GM23248 (cell line): ENCODE measurements around the gene KDF1. TPM values are rescaled to one million over a fixed set of nuclear protein-coding genes. Genes with fewer than 3 reads are reported as not detected.
A peak's percentile ranks its signal among the peaks of the same experiment; 100 is the strongest.
"Not testable (repeated sequence)": the region's sequence is repeated elsewhere in the genome, so short reads cannot be mapped to it uniquely, and the experiment has no call there.

ENCODE experiments used
- DNase-seq: peaks from one replicate; pipeline ENCODE4 v3.0.0-alpha.2; 2015
- H2AFZ ChIP-seq: fragments of 200-600 bp; sonication (generic); 2 replicates; pipeline ENCODE4 v1.6.1; 2016; ENCODE audit warnings: antibody characterized with exemption
- H3F3A ChIP-seq: fragments of 200-600 bp; sonication (generic); 2 replicates; pipeline ENCODE4 v1.6.1; 2016; ENCODE audit warnings: mild to moderate bottlenecking, antibody characterized with exemption, mixed run types; ENCODE audit not compliant: insufficient read depth
- H3K27ac ChIP-seq: fragments of 200-600 bp; sonication (generic); 2 replicates; pipeline ENCODE4 v1.5.1; 2016; ENCODE audit warnings: mild to moderate bottlenecking
- H3K27me3 ChIP-seq: fragments of 200-600 bp; sonication (generic); replicated peaks from 2 replicates; pipeline ENCODE4 v1.6.1; 2016; ENCODE audit warnings: mild to moderate bottlenecking; ENCODE audit not compliant: insufficient read depth
- H3K36me3 ChIP-seq: fragments of 200-600 bp; sonication (generic); 2 replicates; pipeline ENCODE4 v1.6.1; 2016; ENCODE audit warnings: low read depth, mild to moderate bottlenecking
- H3K4me1 ChIP-seq: fragments of 200-600 bp; sonication (generic); 2 replicates; pipeline ENCODE4 v1.6.1; 2016; ENCODE audit warnings: mild to moderate bottlenecking; ENCODE audit not compliant: insufficient read depth
- H3K4me2 ChIP-seq: fragments of 200-600 bp; sonication (generic); one replicate; pipeline ENCODE4 v1.6.1; 2016; ENCODE audit warnings: mild to moderate bottlenecking; ENCODE audit not compliant: unreplicated experiment
- H3K4me3 ChIP-seq: fragments of 200-600 bp; sonication (generic); 2 replicates; pipeline ENCODE4 v1.5.1; 2016; ENCODE audit warnings: mild to moderate bottlenecking
- H3K79me2 ChIP-seq: fragments of 200-600 bp; sonication (generic); 2 replicates; pipeline ENCODE4 v1.6.1; 2016; ENCODE audit warnings: mild to moderate bottlenecking; ENCODE audit not compliant: insufficient read depth
- H3K9ac ChIP-seq: fragments of 200-600 bp; sonication (generic); 2 replicates; pipeline ENCODE4 v1.6.1; 2016; ENCODE audit warnings: mild to moderate bottlenecking
- H3K9me2 ChIP-seq: fragments of 200-600 bp; sonication (generic); 2 replicates; pipeline ENCODE4 v1.6.1; 2016; ENCODE audit warnings: mixed run types, mild to moderate bottlenecking, moderate library complexity; ENCODE audit not compliant: insufficient read depth
- H3K9me3 ChIP-seq: fragments of 200-600 bp; sonication (generic); one replicate; pipeline ENCODE4 v1.6.1; 2017; ENCODE audit warnings: low read depth
- H4K20me1 ChIP-seq: fragments of 200-600 bp; sonication (generic); 2 replicates; pipeline ENCODE4 v1.6.0; 2016; ENCODE audit not compliant: insufficient read depth
- EZH2 ChIP-seq: fragments of 200-600 bp; sonication (generic); IDR thresholded peaks from 2 replicates; pipeline ENCODE4 v1.6.1; 2018; ENCODE audit warnings: antibody characterized with exemption, mild to moderate bottlenecking; ENCODE audit not compliant: insufficient read depth, poor library complexity, severe bottlenecking
- EZH2phosphoT487 ChIP-seq: fragments of 200-600 bp; sonication (generic); IDR thresholded peaks from 2 replicates; pipeline ENCODE4 v1.6.1; 2018; ENCODE audit warnings: antibody characterized with exemption, moderate library complexity, mild to moderate bottlenecking, low read depth; ENCODE audit not compliant: insufficient read depth
- WGBS, 2 experiments: methylation state at CpG; one replicate each; pipeline ENCODE4 v1.1.6; 2015 to 2017; ENCODE audit warnings: low lambda C conversion rate in 2 of 2, low coverage in 1 of 2; ENCODE audit errors: missing lambda C conversion rate in 2 of 2; 5-methylcytosine and 5-hydroxymethylcytosine counted together
- in situ Hi-C: fragments of 300-500 bp; cut with MboI; formaldehyde crosslinking; loops from 2 replicates; pipeline ENCODE4 v1.15.0; 2020
- polyA plus RNA-seq: library from polyadenylated mRNA; unstranded; fragments of >200 nt; fragmentation: Nextera tagmentation; extraction: Ambion mirVana; gene quantifications from 2 replicates; pipeline ENCODE4 v1.2.1, GENCODE V29; 2016
- total RNA-seq: library from RNA; depleted of rRNA; stranded (reverse); fragments of >200 nt; shearing (Covaris generic); gene quantifications from 2 replicates; pipeline ENCODE4 v1.2.3, GENCODE V29; 2014

Gene KDF1
- total and polyA plus RNA-seq, 2 experiments from 2014 or later = not detected

- Histone ChIP-seq H3K9me2 (no peaks in the 10 kb centered on the region), H3K27ac (no peak overlapping the region), H3K79me2 (no peaks in the 10 kb centered on the region), H3K4me2 (no peak overlapping the region), H3K4me3 (no peak overlapping the region), H3K36me3 (peaks cover 6% of the 10 kb centered on the region; the same call in 1 of the 2 replicates), H3K4me1 (no peaks in the 10 kb centered on the region), H3K27me3 (no peaks in the 10 kb centered on the region), H3K9me3 (no peaks in the 10 kb centered on the region), H3F3A (peaks cover 12% of the 10 kb centered on the region; the same call in 1 of the 2 replicates), H3K9ac (no peak overlapping the region), H2AFZ (no peak overlapping the region), H4K20me1 (no peaks in the 10 kb centered on the region)
- WGBS, 2 experiments = 43 to 47% methylated on average over 8 of the region's 8 CpGs
- peak; percentile 15 for DNase-seq
- in situ Hi-C loops = no loop called here
- TF ChIP-seq EZH2 (no peak), EZH2phosphoT487 (no peak)
These were observed 9.7 kb downstream of the KDF1 start for GRCh38 chr1:26950602-26951001.

- Histone ChIP-seq H4K20me1 (no peaks in the 10 kb centered on the region), H3K4me1 (no peaks in the 10 kb centered on the region), H3K27ac (no peak overlapping the region), H3K79me2 (no peaks in the 10 kb centered on the region), H3K9ac (no peak overlapping the region), H2AFZ (no peak overlapping the region), H3K27me3 (no peaks in the 10 kb centered on the region), H3K9me2 (no peaks in the 10 kb centered on the region), H3K36me3 (peaks cover 12% of the 10 kb centered on the region; the same call in 1 of the 2 replicates), H3K4me3 (no peak overlapping the region), H3K9me3 (no peaks in the 10 kb centered on the region), H3F3A (peaks cover 12% of the 10 kb centered on the region; the same call in 1 of the 2 replicates), H3K4me2 (no peak overlapping the region)
- in situ Hi-C loops = no loop called here
- TF ChIP-seq EZH2 (no peak), EZH2phosphoT487 (no peak)
- 79 to 80% methylated on average over 3 of the region's 3 CpGs for WGBS, 2 experiments
- DNase-seq = no peak
These were observed 10.3 kb downstream of the KDF1 start for GRCh38 chr1:26949926-26950319.

DNA sequence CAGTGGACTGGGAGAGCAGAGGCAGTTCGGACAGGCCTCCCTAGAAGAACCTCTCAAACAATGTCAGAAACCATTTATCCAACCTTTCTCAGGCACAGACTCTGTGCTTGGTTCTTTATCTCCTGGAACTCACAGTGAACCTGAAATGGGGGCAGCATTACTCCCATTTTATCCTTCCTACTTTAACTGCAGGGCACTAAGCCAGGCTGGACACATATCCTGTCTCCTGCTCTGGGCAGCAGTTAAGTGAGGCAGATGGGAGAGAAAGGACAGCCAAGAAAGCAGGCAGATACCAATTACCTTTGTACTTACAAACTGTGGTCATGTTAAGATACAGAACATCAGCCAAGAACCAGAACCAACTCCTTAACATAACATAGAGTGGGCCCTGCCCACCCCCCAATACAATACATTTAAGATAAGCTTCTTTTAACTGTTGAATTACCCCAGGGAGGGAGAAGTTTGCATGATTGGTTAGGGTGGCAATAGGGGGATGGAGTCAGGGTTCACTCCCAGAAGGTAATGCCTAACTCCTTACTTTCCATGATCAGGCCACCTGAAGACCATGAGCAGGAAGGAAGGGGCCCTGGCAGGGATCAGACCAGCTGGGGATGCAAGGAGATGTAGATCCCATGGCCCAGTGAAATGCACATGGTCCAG lies 10.9 kb downstream of the KDF1 start:
- Histone ChIP-seq H3K36me3 (peaks cover 18% of the 10 kb centered on the region; the same call in 1 of the 2 replicates), H2AFZ (no peak overlapping the region), H3K9me3 (no peaks in the 10 kb centered on the region), H3K4me1 (no peaks in the 10 kb centered on the region), H3K9me2 (no peaks in the 10 kb centered on the region), H3K27me3 (no peaks in the 10 kb centered on the region), H3K4me2 (no peak overlapping the region), H3K27ac (no peak overlapping the region), H3F3A (peaks cover 12% of the 10 kb centered on the region; the same call in 1 of the 2 replicates), H4K20me1 (no peaks in the 10 kb centered on the region), H3K79me2 (no peaks in the 10 kb centered on the region), H3K9ac (no peak overlapping the region), H3K4me3 (no peak overlapping the region)
- DNase-seq = peak; percentile 18
- TF ChIP-seq EZH2 = no peak
- TF ChIP-seq EZH2phosphoT487 = no peak
- 50 to 78% methylated on average over 1 of the region's 1 CpG for WGBS, 2 experiments
- in situ Hi-C loops = no loop called here

GRCh38 chr1:26948725-26949057 lies 11.6 kb downstream of the KDF1 start:
- H3K9me2 ChIP-seq, H4K20me1 ChIP-seq, H3K9ac ChIP-seq, DNase-seq, H3K4me1 ChIP-seq, H3K27ac ChIP-seq, H3K27me3 ChIP-seq, H3K79me2 ChIP-seq, in situ Hi-C loops, H3K9me3 ChIP-seq, H3K4me3 ChIP-seq, H2AFZ ChIP-seq, H3K4me2 ChIP-seq: not testable (repeated sequence)
- Histone ChIP-seq H3K36me3 (peaks cover 21% of the 10 kb centered on the region; the same call in 1 of the 2 replicates), H3F3A (peaks cover 12% of the 10 kb centered on the region; the same call in 1 of the 2 replicates)
- 92% methylated on average over 16 of the region's 16 CpGs for WGBS, 2 experiments
